ENCODE measurements around the gene MILR1.

Gene MILR1

GRCh38 chr17:64515419-64515818, 66.5 kb downstream of the MILR1 start:
- no peak overlapping the region for H3K27ac ChIP-seq
- TF ChIP-seq ZFX (IDR thresholded peaks at IDR 0.05): no peak
- TF ChIP-seq CTCF (conservative IDR thresholded peaks at IDR 0.05): no peak

GRCh38 chr17:64515829-64516228, 66.9 kb downstream of the MILR1 start:
- TF ChIP-seq CTCF (conservative IDR thresholded peaks at IDR 0.05) (no peak), ZFX (IDR thresholded peaks at IDR 0.05) (no peak)
- no peak overlapping the region for H3K27ac ChIP-seq
